Esophagus (tissue), 2 donors: ENCODE measurements around the gene DNAJC8. TPM values are rescaled to one million over a fixed set of nuclear protein-coding genes. Genes with fewer than 3 reads are reported as not detected.

ENCODE experiments used
- H3K27ac ChIP-seq, 2 donors: one replicate each; pipeline ENCODE4 v1.5.1; 2013; ENCODE audit warnings: low read depth in 2 of 2, mild to moderate bottlenecking in 2 of 2, inconsistent platforms in 1 of 2, low read length in 1 of 2, moderate library complexity in 1 of 2
- H3K27me3 ChIP-seq, 2 donors: one replicate each; pipeline ENCODE4 v1.6.1; 2013; ENCODE audit warnings: low read length in 2 of 2, control low read depth in 1 of 2, mild to moderate bottlenecking in 1 of 2; ENCODE audit not compliant: insufficient read depth in 2 of 2, control insufficient read depth in 1 of 2
- H3K36me3 ChIP-seq, 2 donors: one replicate each; pipeline ENCODE4 v1.6.1; 2013; ENCODE audit warnings: low read length in 1 of 2; ENCODE audit not compliant: control insufficient read depth in 2 of 2, insufficient read depth in 2 of 2
- H3K4me1 ChIP-seq, 2 donors: one replicate each; pipeline ENCODE4 v1.6.1; 2013; ENCODE audit warnings: low read length in 1 of 2; ENCODE audit not compliant: control insufficient read depth in 2 of 2, insufficient read depth in 2 of 2
- H3K4me3 ChIP-seq, 2 donors: one replicate each; pipeline ENCODE4 v1.5.1; 2013; ENCODE audit warnings: low read length in 2 of 2, mild to moderate bottlenecking in 2 of 2, low read depth in 1 of 2, moderate library complexity in 1 of 2
- H3K9me3 ChIP-seq, 2 donors: one replicate each; pipeline ENCODE4 v1.6.1; 2013; ENCODE audit warnings: mild to moderate bottlenecking in 2 of 2, low read depth in 1 of 2, low read length in 1 of 2, moderate library complexity in 1 of 2; ENCODE audit not compliant: control insufficient read depth in 2 of 2, insufficient read depth in 1 of 2
- WGBS, 2 donors: extraction: QIAGEN DNeasy Blood & Tissue Kit; methylation state at CpG; one replicate each; pipeline ENCODE4 v1.1.7; 2013; 5-methylcytosine and 5-hydroxymethylcytosine counted together
- polyA plus RNA-seq, 2 donors: library from polyadenylated mRNA; stranded (reverse); fragments of 200-250 nt; gene quantifications; one replicate each; pipeline ENCODE4 v1.2.3, GENCODE V29; 2013
- donor health status: healthy with polysubstance abuse.
- donor health status: Bipolar disorder and iron deficiency.

DNAJC8 gene
- polyA plus RNA-seq, 2 donors: 39.8 to 57.4 TPM

GRCh38 chr1:28160782-28161266 lies 72.0 kb downstream of the DNAJC8 start:
- Histone ChIP-seq H3K27ac (peak overlapping the region; percentile 81 to 85), H3K4me1 (peaks cover 0 to 5% of the 10 kb centered on the region in 2 donors), H3K9me3 (no peaks in the 10 kb centered on the region), H3K4me3 (no peak overlapping the region), H3K27me3 (no peaks in the 10 kb centered on the region), H3K36me3 (no peaks in the 10 kb centered on the region)
- 58 to 64% methylated on average over 5 of the region's 5 CpGs for WGBS, 2 donors

- no peaks in the 10 kb centered on the region for H3K36me3 ChIP-seq
- no peak overlapping the region for H3K27ac ChIP-seq
- H3K4me3 ChIP-seq: no peak overlapping the region
- H3K9me3 ChIP-seq: no peaks in the 10 kb centered on the region
- 92 to 96% methylated on average over 7 of the region's 7 CpGs for WGBS, 2 donors
- H3K27me3 ChIP-seq: no peaks in the 10 kb centered on the region
- peaks cover 0 to 5% of the 10 kb centered on the region in 2 donors for H3K4me1 ChIP-seq
These were observed 73.1 kb downstream of the DNAJC8 start for GRCh38 chr1:28159680-28160079.

GRCh38 chr1:28159243-28159642 lies 73.6 kb downstream of the DNAJC8 start:
- WGBS, 2 donors: 88 to 92% methylated on average over 4 of the region's 4 CpGs
- no peak overlapping the region for H3K27ac ChIP-seq
- peaks cover 0 to 5% of the 10 kb centered on the region in 2 donors for H3K4me1 ChIP-seq
- no peaks in the 10 kb centered on the region for H3K27me3 ChIP-seq
- H3K4me3 ChIP-seq: no peak overlapping the region
- no peaks in the 10 kb centered on the region for H3K9me3 ChIP-seq
- H3K36me3 ChIP-seq: no peaks in the 10 kb centered on the region

- no peaks in the 10 kb centered on the region for H3K27me3 ChIP-seq
- H3K4me1 ChIP-seq: peaks cover 0 to 8% of the 10 kb centered on the region in 2 donors
- no peak overlapping the region for H3K27ac ChIP-seq
- H3K36me3 ChIP-seq: no peaks in the 10 kb centered on the region
- 81 to 86% methylated on average over 8 of the region's 8 CpGs for WGBS, 2 donors
- H3K9me3 ChIP-seq: no peaks in the 10 kb centered on the region
- no peak overlapping the region for H3K4me3 ChIP-seq
These were observed 74.9 kb downstream of the DNAJC8 start for GRCh38 chr1:28157894-28158293.

GRCh38 chr1:28156821-28157220 lies 76.0 kb downstream of the DNAJC8 start:
- H3K4me3 ChIP-seq: no peak overlapping the region
- no peaks in the 10 kb centered on the region for H3K27me3 ChIP-seq
- peaks cover 0 to 6% of the 10 kb centered on the region in 2 donors for H3K4me1 ChIP-seq
- no peaks in the 10 kb centered on the region for H3K9me3 ChIP-seq
- no peaks in the 10 kb centered on the region for H3K36me3 ChIP-seq
- WGBS, 2 donors: 77 to 79% methylated on average over 4 of the region's 4 CpGs
- H3K27ac ChIP-seq: no peak overlapping the region

GRCh38 chr1:28155628-28156027 lies 77.2 kb downstream of the DNAJC8 start:
- Histone ChIP-seq H3K9me3 (no peaks in the 10 kb centered on the region), H3K36me3 (no peaks in the 10 kb centered on the region), H3K4me3 (no peak overlapping the region), H3K4me1 (peaks cover 0 to 4% of the 10 kb centered on the region in 2 donors), H3K27ac (no peak overlapping the region), H3K27me3 (no peaks in the 10 kb centered on the region)
- WGBS, 2 donors: 90 to 93% methylated on average over 4 of the region's 4 CpGs

- Histone ChIP-seq H3K27me3 (no peaks in the 10 kb centered on the region), H3K27ac (no peak overlapping the region), H3K9me3 (no peaks in the 10 kb centered on the region), H3K4me3 (no peak overlapping the region), H3K36me3 (peaks cover 0 to 4% of the 10 kb centered on the region in 2 donors), H3K4me1 (peaks cover 0 to 3% of the 10 kb centered on the region in 2 donors)
- 75 to 82% methylated on average over 9 of the region's 9 CpGs for WGBS, 2 donors
These were observed 78.7 kb downstream of the DNAJC8 start for GRCh38 chr1:28154078-28154594.

Other genes with a start within 250 kb of the DNAJC8 start
- 1 to 10 TPM; 6.3 to 7.3 TPM for gene EYA3, start 144.4 kb downstream of the DNAJC8 start, polyA plus RNA-seq
- gene PTAFR, start 56.3 kb downstream of the DNAJC8 start, polyA plus RNA-seq: 1 to 10 TPM; 2.4 to 3.1 TPM
- 100 to 1,000 TPM; 283 to 534 TPM for gene ATP5IF1, start 3.1 kb upstream of the DNAJC8 start, polyA plus RNA-seq
- gene SESN2, start 26.5 kb upstream of the DNAJC8 start, polyA plus RNA-seq: 10 to 100 TPM; 15.7 to 24.9 TPM
- gene MED18, start 96.0 kb upstream of the DNAJC8 start, polyA plus RNA-seq: 10 to 100 TPM; 15.1 to 36.6 TPM
- gene PHACTR4, start 136.7 kb upstream of the DNAJC8 start, polyA plus RNA-seq: 10 to 100 TPM; 32.2 to 52.2 TPM